ENCODE measurements around the gene OGT. TPM values are rescaled to one million over a fixed set of nuclear protein-coding genes. Genes with fewer than 3 reads are reported as not detected.

Gene OGT
- total RNA-seq, 1 experiment from 2014 or later = 116 TPM

DNA sequence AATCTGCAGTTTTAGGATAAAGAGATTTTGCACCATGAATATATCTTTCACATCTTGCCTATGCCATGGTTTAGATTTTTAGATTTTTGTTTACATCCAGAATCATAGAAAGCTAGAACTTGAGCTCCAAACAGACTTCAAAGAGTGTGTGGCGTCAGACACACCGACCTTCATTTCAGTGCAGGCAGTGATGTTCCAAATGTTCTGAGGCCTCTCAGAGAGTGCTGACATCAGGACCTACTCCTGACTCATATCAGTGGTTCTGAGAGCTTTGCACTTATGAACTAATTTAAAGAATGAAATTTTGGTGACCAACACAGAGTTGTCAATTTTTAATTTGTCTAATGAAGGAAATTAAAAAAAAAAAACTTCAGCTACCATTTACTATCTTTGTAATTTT lies 67.1 kb downstream of the OGT start:
- no peaks in the 10 kb centered on the region for H3K23me2 ChIP-seq (ENCODE audit: insufficient read length, low read depth, low read length, poor library complexity, severe bottlenecking)
- Mint-ChIP-seq H3K27me3 (ENCODE audit: low read depth) (no peaks in the 10 kb centered on the region), H3K4me3 (no peak overlapping the region), H3K4me1 (no peaks in the 10 kb centered on the region), H3K27ac (no peak overlapping the region), H3K9me3 (peaks cover 70 to 71% of the 10 kb centered on the region in 2 experiments), H3K36me3 (ENCODE audit: insufficient read depth in 1 of 3, low read depth in 3 of 3) (peaks cover 26 to 47% (median 34%) of the 10 kb centered on the region in 3 experiments)
- no peak for DNase-seq
- H2BK20ac ChIP-seq (ENCODE audit: low read depth, low read length, poor library complexity, severe bottlenecking) = no peak overlapping the region
- H3K79me1 ChIP-seq (ENCODE audit: insufficient read depth, low read depth, low read length, poor library complexity, severe bottlenecking) = no peaks in the 10 kb centered on the region
- no peak overlapping the region for H2AFZ ChIP-seq (ENCODE audit: low read length)
- H4K5ac ChIP-seq (ENCODE audit: insufficient read length, low read depth, low read length) = no peak overlapping the region
- H4K20me1 ChIP-seq (ENCODE audit: control insufficient read depth, insufficient read depth, insufficient read length) = no peaks in the 10 kb centered on the region
- H3K27me3 ChIP-seq (ENCODE audit: insufficient read depth, low read length) = no peaks in the 10 kb centered on the region
- no peak overlapping the region for H3K56ac ChIP-seq (ENCODE audit: insufficient read length, low read depth, low read length)
- H4K91ac ChIP-seq (ENCODE audit: insufficient read length, low read depth, low read length) = no peak overlapping the region
- no peak overlapping the region for H2BK5ac ChIP-seq (ENCODE audit: insufficient read length, low read length)
- peaks cover 39% of the 10 kb centered on the region for H3K9me3 ChIP-seq (ENCODE audit: control insufficient read depth, low read depth, low read length)
- no peak overlapping the region for H3K14ac ChIP-seq (ENCODE audit: insufficient read depth, low read length)
- H3K27ac ChIP-seq (ENCODE audit: insufficient read length, low read depth, low read length) = no peak overlapping the region
- no peak overlapping the region for H3T11ph ChIP-seq (ENCODE audit: low read length)
- H4K8ac ChIP-seq (replicated peaks; ENCODE audit: insufficient read length, low read depth, low read length) = no peak overlapping the region
- TF ChIP-seq, protein P1, sequence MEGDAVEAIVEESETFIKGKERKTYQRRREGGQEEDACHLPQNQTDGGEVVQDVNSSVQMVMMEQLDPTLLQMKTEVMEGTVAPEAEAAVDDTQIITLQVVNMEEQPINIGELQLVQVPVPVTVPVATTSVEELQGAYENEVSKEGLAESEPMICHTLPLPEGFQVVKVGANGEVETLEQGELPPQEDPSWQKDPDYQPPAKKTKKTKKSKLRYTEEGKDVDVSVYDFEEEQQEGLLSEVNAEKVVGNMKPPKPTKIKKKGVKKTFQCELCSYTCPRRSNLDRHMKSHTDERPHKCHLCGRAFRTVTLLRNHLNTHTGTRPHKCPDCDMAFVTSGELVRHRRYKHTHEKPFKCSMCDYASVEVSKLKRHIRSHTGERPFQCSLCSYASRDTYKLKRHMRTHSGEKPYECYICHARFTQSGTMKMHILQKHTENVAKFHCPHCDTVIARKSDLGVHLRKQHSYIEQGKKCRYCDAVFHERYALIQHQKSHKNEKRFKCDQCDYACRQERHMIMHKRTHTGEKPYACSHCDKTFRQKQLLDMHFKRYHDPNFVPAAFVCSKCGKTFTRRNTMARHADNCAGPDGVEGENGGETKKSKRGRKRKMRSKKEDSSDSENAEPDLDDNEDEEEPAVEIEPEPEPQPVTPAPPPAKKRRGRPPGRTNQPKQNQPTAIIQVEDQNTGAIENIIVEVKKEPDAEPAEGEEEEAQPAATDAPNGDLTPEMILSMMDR (conservative IDR thresholded peaks at IDR 0.05) = no peak
- no CpG with 5 or more reads among the region's 2 CpGs for WGBS (ENCODE audit: extremely low coverage, insufficient read length, low lambda C conversion rate)
- H2AK5ac ChIP-seq (ENCODE audit: insufficient read length, low read length) = no peak overlapping the region
- H2BK15ac ChIP-seq (ENCODE audit: low read depth, low read length) = no peak overlapping the region
- H3K23ac ChIP-seq (ENCODE audit: insufficient read length, low read depth, low read length) = no peak overlapping the region
- no peak overlapping the region for H2BK12ac ChIP-seq (ENCODE audit: insufficient read length, low read depth, low read length)
- no peak overlapping the region for H2BK120ac ChIP-seq (ENCODE audit: low read depth, low read length, poor library complexity, severe bottlenecking)
- no peak overlapping the region for H3K4ac ChIP-seq (ENCODE audit: low read depth, low read length)
- no peaks in the 10 kb centered on the region for H3K4me1 ChIP-seq (ENCODE audit: insufficient read depth, low read length)
- no peaks in the 10 kb centered on the region for H3K79me2 ChIP-seq (ENCODE audit: insufficient read depth, low read length)
- no peak overlapping the region for H3K18ac ChIP-seq (ENCODE audit: insufficient read length, low read depth, low read length)
- H3K4me2 ChIP-seq (ENCODE audit: insufficient read depth, insufficient read length, low read length) = no peak overlapping the region
- no peak overlapping the region for H3K9ac ChIP-seq (ENCODE audit: extremely low read depth, insufficient read length, low read length)
